HG03039 (cell line): ENCODE measurements around the gene SAPCD2.

Source experiments
- ATAC-seq: cut with Tn5 transposase; IDR thresholded peaks from one replicate; pipeline ENCODE4 v1.9.1; 2021; ENCODE audit warnings: mild to moderate bottlenecking, moderate library complexity; ENCODE audit not compliant: unreplicated experiment

Gene SAPCD2

DNA sequence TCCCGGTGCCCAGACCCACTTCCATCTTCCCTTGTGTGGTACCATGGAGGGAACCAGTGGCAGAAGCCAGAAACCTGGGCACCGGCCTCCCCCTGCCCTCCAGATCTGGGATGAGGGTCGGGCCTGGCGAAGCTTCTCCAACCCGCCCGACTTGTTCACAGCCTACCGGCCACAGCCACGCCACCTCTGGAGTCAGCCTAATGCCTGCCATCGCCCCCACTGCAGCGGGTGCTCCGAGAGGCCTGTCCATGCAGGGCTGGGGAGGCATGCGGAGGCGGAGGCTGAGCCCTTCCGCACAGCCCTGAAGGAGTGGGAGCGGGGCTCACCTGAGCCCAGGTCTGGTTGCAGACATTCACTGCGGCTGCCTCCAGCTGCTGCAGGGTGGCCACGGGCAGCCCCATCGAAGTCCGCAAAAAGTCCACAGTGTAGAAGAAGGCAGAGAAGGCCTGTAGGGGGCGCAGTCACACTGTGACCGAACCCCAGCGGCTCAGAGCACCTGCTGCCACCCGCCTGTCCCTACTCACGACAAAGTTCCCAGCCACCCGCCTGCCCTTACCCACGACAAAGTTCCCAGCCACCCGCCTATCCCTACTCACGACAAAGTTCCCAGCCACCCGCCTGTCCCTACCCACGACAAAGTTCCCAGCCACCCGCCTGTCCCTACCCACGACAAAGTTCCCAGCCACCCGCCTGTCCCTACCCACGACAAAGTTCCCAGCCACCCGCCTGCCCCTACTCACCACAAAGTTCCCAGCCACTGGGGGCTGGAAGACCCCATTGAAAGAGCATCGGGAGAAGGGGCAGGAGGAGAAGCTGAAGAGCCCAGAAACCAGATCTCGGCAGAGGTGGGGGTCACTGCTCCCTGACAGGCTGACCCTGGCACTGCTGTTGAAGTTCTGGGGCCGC, 20.6 kb downstream of the SAPCD2 start:
- no peak for ATAC-seq

DNA sequence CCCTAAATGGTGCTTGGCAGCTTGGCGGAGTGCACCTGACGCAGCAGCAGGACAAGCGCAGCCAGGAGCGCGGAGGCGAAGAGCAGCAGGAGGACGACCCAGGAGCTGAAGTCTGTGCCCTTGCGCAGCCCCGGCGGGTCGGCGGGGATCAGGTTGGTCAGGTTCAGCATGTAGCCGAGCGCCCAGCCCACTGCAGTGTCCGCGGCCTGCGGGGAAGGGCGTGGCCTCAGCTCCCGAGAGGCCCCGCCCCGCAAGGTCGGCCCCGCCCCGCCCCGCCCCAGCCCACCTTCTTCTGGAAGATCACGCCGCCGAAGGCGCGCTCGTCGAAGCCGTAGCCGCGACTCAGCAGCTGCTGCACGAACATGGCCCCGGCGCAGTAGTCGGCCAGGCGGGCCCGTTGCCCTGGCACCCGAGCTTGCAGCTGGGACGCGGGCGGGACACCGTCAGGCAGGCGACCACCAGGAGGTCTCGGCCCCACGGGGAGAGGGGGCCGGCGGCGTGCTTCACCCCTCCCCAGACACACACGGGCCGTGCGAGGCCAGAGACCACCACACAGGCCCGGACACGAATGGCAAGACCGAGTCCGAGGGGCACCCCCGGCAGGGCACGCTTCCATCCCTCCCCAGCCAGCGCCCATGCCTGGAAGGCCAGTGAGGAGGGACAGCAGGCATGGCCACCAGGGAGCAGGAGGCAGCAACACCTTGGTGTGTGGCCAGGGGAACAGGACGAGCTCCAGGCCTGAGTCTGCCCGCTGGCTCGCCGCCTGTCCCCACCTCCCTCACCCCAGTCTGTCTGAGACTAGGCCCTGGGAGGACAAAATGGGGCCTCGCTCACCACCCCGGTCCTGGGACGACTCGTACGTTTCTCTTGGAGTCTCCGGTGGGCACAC, 21.5 kb downstream of the SAPCD2 start:
- no peak for ATAC-seq

GRCh38 chr9:137046088-137046787, 24.1 kb downstream of the SAPCD2 start, which contains the start of gene NPDC1:
TSS of gene NPDC1 (minus strand) at chr9:137046177. CDS start at chr9:137045989, 188 bp downstream.
- ATAC-seq = no peak

DNA sequence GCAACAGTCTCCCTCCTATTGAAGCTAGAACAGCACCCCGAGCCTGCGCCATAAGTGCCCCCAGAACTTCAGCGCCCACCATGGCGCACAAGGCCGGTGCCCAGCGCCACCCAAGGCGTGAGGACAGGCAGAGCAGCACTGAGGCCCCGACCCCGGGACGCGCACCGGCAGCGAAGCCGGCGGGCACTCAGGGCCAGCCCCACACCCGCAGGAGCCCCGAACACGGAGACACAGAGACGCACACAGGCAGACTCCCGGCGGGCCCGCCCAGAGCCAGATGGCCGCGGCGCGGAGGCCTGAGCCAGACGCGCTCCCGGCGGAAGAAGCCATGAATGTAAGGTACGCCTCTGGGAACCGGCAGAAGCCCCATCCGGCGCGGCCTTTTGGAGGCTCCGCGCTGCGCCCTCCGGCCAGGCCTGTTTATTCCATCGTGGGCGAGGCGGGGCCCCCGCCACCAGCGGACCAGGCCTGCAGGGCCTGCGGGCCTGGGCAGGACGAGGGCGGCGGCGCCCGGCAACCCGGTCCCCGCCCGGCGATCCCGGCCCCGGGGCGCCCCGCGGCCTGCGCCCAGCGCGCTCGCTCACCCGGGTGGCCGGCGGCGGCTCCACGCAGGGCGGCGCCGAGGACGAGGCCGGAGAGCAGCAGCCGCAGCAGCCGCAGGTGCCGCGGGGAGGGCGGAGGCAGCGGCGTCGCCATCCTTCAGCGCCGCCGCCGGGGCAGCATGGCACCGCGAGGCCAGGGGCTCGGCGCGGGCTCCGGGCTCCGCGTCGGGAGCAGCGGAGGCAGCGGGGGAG, 24.9 kb downstream of the SAPCD2 start:
- no peak for ATAC-seq

- ATAC-seq = no peak
Measured at GRCh38 chr9:137044502-137045177, 25.7 kb downstream of the SAPCD2 start.

- no peak for ATAC-seq
Measured at GRCh38 chr9:137044037-137044436, 26.3 kb downstream of the SAPCD2 start.

DNA sequence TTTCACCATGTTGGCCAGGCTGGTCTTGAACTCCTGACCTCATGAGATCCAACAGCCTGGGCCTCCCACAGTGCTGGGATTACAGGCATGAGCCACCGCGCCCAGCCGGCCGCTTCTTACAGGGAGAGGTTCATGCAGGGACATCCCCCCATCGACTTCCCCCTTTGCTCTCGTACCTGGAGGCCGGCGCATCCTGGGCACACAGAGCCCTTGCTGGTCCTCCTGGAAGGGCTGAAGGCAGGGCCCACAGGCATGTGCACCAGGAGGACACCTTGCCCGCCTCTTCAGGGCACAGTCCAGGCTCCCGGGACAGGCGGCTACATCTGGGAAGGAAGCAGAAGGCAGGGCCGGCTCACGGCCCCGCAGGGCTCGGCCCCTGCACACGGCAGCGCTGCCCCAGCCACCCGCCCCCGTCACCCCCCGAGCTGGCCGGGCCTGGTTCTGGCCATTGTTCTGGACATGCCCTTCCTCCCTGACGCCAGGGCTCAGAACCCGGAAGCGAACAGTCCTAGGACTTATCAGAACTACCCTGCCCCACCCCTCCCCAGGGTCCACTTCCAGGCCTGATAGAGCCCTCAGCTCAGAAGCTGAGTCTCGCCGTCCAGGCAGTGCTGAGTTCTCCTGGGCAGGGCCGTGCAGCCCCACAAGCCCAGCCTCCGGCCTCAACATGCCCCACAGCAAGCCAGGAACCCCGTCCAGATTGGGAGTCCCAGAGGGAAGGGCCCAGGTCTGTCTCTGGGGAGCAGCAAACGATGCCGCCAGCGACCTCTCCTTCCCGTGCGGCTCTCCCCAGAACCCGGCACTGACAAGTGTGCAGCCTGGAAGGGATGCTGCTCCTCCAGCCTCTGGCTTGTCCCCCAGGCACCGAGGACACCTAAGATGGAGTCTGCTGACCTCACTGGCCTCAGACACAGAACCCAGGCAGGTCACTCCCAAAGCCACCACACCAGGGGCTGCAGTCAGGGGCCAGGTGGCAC, 27.3 kb downstream of the SAPCD2 start:
- ATAC-seq = no peak

DNA sequence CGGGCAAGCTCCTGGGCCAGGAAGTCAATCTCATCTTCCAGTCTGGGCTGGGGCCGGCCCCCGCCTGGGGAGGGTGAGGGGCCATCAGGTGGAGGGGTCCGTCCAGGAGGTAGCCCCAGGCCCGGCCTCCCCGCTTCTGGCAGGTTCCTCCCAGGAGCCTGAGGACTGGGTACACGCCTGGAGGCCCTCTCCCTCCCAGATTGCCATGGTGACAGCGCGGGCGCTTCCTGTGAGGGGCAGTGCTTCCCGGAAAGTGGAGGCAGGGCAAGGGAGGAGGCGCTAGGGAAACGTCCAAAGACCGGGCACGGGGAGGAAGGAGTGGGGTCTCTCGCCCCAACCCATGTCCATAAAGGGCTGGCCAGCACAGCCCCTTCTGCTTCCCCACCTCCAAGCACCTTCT, 29.2 kb downstream of the SAPCD2 start:
- no peak for ATAC-seq

DNA sequence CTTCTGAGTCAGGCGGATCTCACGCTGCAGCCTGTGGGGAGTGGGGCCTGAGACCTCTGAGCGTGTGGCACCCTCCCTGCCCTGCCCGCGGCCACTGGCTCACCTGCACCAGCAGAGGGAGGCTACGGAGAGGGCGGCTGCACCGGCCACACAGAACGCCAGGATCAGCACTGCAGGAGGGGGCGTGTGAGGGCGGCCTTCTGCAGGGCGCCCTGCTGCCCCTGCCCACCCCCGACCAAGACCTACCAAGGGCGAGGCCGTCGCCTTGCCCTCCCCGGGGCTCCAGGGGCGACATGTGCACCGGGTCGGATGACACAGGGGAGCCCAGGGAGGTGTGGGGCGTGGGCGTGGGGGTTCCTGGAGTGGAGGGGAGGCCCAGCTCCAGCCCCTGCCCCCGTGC, 29.8 kb downstream of the SAPCD2 start:
- no peak for ATAC-seq

DNA sequence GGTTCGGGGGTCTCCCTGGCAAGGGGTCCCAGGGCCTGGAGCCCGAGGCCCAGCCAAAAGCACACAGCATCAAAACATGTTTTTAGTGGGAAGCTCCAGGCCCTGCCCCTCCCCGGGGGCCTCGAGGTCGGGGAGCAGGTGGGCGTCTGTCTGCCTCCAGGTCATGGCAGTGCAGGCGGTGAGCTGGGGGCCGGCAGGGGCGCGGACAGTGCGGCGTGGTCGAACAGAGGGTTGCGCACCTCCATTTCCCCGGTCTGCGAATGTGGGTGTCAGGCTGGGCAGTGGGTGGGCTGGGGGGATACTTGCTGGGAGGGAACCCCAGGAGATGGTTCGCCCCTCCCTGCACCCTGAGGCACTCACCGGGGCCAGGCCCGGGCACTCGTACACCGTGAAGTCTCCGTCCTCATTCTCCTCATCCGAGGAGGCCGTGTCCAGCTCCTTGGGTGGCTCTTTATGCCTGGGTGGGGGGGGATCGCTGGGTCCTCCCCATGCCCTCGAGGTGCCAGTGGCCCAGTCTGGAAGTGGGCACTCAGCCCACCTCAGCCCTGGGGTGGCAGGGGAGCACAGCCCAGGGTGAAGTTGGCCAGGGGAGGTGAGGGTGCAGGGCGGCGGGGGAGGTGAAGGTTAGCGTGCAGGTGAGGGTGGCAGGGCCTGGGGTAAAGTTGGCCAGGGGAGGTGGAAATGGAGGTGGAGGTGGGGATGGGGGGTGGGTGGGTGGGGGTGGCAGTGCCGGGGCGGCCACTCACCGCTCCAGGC, 30.6 kb downstream of the SAPCD2 start:
- ATAC-seq = no peak

- no peak for ATAC-seq
Measured at GRCh38 chr9:137038916-137039315, 31.4 kb downstream of the SAPCD2 start.

- ATAC-seq = no peak
Measured at GRCh38 chr9:137037483-137037882, 32.9 kb downstream of the SAPCD2 start.

DNA sequence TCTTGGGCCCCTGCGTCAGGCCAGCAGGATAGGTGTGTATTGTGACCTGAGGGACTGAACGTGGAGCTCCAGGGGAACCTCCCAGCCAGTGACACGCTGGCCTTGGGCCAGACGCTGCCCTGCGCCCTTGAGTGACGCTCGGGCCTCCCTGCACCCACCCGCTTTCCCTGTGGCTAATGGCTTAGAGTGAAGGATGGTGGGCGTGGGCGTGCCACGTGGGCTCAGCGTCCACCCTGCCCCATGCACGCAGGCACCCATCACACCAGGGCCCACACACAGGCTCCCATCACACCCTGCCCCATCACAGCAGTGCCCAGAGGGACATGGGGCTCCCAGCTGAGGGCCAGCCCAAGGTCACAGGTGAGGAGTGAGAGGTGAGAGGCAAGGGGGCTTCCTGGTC, 33.3 kb downstream of the SAPCD2 start:
- no peak for ATAC-seq

- ATAC-seq = no peak
Measured at GRCh38 chr9:137035937-137036336, 34.4 kb downstream of the SAPCD2 start.

GRCh38 chr9:137035507-137035834, 34.9 kb downstream of the SAPCD2 start:
- no peak for ATAC-seq

DNA sequence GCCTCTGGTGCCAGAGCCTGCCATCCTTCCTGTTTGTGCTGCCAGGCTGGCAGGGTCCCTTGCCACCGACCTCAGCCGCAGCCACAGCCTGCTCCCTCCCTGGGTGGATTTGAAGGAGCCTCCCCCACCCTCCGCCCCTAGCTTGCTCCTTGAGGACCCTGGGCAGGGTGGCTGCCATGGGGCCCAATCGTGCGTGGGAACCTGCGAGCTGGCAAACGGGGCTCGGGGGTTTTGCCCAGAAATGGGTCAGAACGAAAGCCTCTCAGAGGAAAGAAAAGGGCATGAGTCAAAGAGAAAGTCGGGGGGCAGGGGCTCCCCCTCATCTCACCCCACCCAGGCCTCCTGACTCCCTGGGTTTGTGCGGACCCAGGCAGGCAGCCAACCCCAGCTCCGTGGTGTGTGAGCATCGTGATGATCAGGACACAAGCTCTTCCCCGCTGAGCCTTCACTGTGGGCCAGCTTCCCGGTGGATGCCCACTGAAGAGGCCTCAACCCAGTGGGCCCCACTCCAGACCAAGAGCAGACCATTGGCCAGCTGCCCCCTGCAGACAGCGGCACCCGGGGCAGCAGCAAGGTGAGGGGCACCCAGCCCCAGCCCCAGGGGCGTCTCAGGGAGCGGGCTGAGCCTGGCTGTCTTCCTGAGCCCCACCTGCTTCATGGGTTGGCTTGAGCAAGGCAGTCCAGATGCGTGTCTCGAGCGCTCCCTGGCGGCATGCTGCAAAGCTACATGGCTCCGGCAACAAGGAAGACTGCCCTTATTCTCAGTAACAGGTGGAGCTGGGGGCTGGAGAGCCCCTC, 35.4 kb downstream of the SAPCD2 start:
- peak; percentile 50 for ATAC-seq

GRCh38 chr9:137034039-137034708, 36.2 kb downstream of the SAPCD2 start:
- no peak for ATAC-seq
